Activated T-helper 1 cell treated with anti-CD3 and anti-CD28 coated beads, Interleukin-2, amount 50 U/mL, for 16 hours (primary cell): ENCODE measurements around the gene ANKFN1.

Experiments
- DNase-seq, 2 donors: peaks; one replicate each; pipeline ENCODE4 v3.0.0-alpha.2; 2020; ENCODE audit warnings: low read depth in 1 of 2, low spot score in 1 of 2

The ANKFN1 gene

DNA sequence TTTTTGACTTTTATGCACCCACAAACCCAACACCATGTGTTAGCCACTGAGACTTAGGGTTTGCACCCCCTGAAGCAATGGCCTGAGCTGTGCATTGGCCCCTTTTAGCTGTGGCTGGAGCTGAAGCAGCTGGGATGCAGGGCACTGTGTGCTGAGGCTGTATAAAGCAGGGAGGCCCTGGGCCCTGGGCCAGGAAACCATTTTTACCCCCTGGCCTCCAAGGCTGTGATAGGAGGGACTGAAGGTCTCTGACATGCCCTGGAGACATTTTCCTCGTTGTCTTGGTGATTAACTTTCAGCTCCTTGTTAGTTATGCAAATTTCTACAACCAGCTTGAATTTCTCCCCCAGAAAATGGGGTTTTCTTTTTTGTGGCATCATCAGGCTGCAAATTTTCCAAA lies 6.7 kb upstream of the ANKFN1 start:
- no peak for DNase-seq

DNA sequence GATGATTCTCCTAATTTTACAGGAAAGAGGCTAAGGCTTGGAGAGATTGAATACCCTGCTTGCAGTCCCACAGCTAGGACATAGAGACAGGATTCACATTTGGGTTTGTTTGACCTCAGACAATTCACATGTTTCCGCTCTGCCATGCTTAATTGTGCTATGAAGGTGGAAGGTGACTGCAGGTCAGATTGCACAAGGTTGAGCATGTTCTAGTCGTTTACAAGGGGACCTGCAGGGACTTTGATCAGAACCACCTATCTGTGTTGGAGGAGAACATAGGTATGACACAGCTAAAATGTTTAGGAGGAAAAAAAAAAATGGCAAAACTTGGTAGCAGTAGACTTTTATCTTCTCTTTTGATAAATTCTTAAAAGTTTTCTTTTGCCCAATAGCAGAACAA lies 4.9 kb upstream of the ANKFN1 start:
- no peak for DNase-seq

DNA sequence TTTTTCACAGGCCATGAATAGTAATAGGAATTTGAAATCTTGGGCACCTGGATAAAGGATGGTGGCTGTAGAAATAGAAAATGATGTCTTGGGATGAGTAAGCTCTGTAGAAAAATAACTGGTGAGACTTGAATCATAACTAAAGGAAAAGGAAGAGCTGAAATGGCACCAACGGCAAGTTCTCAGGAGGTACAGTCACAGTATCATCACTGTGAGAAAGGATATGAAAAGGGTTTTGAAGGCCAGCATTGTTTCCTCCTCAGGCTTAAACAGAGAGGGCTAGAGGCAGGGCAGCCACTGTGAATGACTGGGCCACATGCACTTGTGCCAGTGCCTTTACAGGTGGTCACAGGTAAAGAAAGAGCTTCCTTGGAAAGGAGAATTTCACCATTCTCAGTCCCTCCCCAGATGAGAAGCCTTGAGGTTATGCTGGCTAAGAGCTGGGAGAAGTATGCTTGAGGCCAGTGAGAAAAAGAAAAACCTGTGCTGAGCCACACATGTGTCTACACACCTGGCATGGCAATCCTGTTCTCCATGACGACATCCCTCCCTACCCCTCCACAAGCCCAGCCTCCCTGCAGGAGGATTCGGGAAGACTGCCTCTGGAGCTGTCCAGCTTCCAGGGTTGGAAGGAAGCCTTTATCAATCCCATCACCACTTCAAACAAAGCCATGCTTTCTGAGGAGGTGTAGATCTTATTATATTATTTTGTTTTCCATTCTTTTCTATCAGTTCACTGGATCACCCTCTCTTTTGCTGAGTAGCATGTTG lies 3.8 kb upstream of the ANKFN1 start:
- no peak for DNase-seq

DNA sequence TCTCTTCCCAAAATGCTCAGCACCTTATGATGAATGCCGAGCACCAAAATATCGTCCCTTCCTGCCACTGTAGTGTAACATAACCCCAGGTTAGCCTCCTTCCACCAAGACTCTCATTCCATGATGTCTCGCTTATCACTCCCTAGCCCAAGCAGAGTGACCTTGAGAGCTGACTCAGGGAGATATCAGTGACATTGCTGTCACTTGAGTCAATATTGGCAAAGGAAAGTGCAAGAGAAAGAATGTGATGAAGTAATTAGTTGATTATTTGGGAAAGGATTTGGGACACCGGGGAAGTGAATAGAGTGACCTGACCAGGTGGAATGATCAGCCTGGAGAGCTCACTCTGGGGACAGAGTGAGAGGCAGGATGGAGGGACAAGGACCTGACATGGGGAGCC lies 2.6 kb upstream of the ANKFN1 start:
- no peak for DNase-seq

DNA sequence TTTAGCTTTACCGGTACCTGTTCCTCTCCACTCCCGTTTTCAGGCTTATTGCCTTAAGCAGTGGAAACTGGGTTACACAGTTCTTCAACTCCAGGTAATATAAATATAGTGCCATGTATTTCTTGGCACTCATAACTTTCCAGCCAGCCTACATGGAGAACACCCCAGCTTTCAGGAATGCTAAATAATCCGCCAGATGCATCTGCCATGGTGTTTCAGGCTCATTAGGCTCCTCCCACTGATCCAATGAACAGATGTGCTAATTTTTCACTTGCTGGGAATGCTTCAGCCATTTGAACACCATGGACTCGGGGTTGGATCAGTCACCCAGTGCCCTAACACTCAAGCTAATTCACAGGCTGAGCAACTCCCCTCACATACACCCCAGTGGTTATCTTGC lies 4.6 kb downstream of the ANKFN1 start:
- no peak for DNase-seq

DNA sequence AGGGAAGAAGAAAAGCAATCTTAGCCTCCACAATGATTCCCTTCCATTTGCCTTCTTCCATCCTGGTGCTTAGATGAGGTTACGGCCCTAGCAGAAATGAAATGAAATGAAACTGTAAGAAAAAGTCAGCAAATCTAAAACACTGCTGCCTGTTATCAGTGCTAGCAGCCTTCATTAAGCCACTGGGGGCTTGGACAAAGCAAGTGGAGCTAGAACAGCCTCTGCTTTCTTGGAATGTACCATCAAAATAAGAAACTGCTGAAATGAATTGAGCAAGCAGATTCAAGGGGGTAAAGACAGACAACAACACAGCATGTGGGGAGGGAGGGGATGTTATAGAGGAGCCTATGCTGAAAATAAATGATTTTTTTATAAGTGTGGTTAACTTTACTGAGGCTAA lies 5.1 kb downstream of the ANKFN1 start:
- DNase-seq: no peak

DNA sequence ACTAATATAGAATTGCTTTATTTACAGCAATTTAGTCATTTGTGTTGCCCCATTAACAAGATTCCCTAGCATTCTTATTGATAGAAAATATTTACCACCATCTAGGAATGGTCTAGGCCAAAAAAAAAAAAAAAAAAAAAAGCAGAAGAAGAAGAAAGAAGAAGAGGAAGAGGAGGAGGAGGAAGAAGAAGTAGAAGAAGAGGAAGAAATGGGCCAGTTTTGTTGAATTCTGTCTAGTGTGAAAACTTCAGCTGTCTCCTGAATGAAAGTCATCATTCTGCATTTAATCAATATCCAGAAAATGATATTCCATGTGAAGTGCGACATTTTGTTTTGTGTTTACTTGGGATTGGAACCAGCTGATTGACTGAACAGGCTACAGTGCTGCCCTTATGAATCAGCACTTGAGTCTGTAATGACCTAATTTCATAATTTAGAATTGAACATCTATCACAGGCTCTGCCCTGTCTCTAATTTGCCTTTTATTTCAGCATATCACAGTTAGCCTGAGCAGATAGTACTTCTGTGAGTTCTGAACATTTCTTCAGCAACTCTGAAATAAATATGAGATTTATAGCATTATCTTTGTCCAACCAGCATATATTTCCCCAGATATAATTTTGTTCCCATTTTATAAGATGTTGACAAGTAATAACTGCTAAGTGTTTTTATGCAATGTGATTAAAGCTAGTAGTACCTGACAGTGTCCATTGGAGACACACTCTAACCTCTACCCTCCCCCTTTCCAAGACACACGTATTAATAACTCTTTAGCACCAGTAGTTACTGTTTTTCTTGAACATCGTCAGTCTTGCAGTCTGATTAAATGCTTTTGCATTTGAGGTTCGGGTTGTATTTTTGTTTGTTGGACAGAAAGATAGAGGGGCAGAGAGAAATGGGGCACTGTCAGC lies 5.9 kb downstream of the ANKFN1 start:
- DNase-seq: no peak

DNA sequence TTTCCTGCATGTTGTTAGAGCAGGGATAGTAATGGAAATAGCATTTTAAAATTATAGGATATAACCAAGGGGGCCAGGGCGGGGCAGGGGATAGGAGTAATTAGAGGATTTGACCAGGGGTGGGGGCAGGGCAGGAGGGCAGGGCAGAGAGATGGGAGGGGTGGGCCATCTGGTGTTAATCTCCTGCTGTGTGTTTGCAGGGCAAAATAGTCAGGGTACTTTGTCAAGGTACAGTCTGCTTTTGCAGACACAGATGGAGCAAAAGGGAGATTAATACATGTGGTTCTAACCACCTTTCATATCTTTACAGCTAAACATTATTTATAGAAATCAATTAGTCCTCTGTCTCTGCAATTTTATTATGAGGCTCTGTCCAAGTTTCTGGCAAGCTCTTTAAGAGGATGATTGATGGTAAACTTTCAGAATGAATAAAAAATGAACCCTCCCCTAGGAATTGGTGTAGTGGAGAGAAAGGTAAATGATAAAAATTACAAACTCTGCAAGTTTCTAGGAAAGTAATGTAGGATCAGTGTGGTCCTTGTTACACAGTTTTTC lies 6.6 kb downstream of the ANKFN1 start:
- no peak for DNase-seq

DNA sequence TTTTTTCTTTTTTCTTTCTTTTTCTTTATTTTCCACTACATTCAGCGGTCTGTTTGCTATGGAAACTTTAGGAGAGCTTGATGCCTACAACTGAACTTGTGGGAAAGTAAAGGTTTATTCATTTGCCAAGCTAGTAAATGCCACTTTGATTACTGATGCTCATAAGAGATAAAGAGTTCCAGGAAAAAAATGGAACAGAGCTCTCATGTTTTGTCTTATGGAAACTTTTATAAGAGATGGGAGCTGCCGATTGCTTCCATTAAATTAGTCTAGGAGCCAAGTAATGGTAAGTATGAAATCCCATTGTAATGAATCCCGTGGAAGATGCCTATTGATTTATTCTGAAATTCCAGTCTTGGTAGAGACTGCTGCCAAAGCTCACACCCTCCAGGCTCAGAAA lies 7.1 kb downstream of the ANKFN1 start:
- DNase-seq: no peak

DNA sequence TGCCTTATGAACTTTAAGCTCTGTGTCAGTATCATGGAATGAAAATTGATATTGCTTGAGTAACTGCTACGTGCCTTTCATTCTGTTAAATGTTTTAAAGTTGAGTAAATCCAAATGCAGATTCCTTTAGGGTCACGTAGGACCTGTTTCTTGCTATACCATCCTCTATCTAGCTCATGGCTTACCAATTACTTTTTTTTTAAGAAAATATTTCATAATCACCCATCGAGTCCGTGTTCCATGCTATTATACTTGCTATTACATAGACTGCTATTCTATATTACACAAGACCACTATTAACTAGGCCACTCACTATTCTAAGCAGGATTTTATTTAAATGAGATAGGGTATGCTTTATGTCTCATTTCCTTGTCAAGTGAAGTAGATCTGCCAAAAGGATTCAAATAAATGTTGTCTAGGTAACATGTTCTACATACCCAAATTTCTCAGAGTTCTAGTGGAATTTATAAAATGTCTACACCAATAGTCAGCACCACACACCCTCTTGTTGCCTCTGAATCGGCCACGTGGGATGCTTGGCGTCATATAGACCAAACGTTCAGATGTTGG lies 11.9 kb downstream of the ANKFN1 start:
- no peak for DNase-seq

DNA sequence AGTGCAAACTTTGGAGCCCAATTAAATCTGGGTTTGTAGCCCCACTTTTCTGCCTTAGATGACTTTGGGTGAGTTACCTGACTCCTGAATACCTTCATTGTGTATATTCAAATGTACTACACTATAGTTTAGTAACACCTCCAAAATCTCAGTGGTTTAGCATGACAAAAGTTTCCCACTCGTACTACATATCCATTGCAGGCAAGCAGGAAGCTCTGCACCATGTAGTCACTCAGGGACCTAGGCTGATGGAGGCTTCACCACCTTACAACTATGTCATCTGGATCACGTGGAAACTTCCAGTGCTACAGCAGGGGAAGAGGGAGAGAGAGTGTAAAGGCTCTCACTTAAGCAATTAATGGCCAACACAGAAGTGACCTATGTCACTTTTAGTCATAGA lies 14.2 kb downstream of the ANKFN1 start:
- DNase-seq: no peak

DNA sequence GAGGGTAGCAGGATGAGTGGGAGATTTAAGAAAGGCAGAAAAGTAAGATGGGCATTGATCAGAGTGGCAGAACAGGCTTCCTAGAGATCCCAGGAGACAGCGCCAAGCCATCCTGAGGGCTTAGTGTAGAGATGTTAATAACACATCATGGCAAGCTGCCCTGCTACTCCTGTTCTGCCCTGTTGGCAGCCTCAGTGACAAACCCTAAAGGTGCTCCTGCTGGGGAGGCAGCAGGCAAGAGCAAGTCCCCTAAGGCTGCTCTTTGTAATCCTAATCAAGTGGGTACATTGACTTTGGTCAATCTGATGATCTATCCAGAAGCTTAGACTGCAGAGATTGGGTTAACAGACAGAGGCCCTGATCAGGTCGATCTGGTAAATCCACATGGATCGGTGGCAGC lies 16.3 kb downstream of the ANKFN1 start:
- DNase-seq: no peak

DNA sequence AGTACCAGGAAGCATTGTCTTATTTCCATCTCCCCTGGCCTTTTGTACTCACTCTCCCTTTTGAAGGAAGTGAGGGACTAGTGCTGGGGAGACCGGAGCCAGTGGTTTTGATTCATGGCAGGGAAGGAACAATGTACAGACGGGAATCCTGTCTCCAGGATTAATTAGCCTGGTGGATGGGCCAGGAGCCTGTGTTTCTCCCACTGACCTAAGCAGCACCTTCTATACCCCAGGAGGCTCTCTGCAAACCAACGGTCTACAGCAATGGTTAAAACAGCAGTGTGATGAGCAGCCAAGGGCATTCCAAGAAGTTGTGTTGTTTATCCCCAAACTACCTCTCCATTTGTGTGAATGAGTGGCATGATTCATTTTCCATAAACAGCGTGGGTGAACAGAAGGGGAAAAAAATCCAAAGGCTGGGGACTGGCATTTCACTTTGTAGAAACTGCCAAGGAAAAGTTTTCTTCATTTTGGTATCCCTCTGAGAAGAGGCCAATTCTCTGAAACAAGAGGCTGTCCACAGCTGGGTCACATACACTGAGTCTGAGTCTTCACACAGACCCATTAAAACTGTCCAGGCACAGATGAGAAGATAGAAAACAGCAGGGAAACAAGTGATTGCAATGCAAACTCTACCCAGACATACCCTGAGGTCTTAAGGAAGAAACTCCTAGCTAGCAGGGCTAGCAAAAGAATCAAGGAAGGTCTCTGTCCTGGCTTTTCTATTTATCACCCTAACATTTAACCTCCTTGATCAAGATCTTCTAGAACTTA lies 18.1 kb downstream of the ANKFN1 start:
- no peak for DNase-seq

DNA sequence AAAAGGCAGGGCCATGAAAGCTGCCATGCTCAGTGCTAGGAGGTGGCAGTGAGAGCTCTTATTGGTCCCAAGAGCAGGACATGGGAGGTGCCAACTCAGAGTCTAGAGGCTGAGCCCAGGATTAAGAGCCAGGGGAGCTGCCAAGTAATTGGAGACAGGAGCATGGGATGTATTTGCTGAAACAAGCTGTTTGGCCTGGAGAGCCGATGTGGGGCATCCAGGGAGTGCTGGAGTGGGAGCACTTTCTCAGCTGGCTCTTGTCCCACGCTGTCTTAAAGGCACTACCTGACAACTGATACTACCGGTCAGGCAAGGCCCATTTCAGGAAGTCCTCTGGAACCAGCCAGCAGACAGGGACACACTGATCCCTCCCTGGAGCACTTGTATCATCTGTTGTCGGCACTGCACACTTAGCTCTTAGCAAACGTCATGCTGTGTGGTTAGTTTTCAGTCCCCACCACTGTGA lies 19.3 kb downstream of the ANKFN1 start:
- no peak for DNase-seq

DNA sequence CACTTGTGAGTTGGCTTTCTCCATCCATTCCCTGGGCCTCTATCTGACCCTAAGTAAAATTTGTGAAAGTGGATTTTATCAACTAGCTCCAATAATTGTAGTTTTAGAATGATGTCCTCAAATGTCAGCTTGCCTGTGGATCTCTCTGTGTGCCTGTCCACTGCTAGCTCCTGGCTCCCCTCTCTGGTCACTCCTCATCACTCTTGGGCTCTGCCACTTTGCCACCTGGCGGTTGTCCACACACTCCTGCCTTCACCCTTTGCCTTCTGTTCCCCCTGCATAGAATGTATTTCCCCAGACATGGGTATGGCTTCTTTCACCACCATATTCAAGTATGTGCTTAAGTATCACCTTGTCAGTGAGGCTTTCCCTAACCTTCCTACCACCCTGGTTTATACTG lies 19.8 kb downstream of the ANKFN1 start:
- no peak for DNase-seq

DNA sequence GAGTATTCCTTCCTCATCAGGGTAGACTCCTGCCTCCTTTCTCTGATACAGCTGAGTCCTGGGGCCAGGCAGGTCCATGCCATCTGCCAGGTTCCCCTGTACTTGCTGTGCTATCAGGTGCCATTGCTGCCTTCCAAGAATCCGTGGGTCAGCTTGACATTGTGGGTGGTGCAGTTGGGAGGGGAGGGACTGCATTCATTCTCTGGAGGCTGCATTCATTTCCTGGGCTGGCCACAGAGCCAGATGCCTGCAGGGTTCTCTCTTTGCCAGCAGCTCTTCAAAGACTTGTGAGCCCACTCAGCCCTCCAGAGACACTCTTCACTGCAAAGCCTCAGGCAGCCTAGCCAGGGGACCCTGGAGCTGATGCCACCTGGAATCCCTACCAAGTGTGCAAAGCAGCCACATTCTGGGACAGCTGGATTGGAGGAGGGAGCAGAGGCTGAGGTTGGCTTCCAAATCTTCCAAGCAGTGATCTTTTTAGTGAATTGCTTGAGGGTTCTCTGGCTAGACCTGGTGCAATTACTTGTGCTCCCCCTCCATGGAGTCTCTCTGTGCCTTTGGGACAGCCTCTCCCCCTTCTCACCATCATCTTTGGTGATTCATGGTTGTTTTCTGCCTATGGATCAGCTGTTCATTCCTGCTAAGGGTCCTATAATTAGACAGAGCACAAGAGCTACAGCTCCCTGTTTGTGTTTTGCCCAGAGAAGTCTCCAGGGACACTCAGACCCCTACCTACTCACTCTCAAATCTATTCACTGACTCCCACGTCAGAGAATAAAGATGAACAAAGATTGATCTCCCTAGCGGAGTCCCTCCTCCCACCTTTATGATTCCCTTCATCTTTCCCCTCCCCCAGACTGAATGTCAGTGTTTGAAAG lies 20.9 kb downstream of the ANKFN1 start:
- DNase-seq: no peak

DNA sequence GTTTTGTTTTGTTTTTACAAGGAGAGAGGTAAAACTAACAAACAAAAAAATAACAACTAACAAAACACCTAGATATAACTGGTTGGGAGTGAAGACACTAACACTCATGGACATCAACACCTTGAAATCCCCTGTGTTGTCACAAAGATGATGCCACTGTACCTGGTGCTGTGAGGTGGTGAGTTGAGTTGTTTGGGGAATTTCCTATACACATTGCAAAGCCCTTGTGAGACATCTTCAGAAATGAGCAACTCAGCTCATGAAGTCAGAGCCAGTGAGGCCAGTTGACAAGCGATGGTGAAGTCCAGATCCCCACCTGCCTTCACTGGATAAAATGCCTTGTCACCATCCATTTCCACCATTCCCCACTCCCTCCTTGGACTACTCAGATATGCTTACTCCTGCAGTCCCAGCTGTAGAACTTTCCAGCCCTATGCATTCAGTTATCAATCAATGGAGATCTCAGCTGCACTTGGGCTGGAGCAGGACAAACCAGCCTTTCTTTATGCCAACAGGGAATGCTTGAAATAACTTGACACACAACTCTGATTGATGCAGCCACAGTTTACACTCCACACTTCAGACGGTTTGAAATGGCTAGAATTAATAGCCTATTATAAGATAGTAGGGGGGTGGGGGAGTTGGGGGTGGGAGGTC lies 22.2 kb downstream of the ANKFN1 start:
- DNase-seq: no peak

DNA sequence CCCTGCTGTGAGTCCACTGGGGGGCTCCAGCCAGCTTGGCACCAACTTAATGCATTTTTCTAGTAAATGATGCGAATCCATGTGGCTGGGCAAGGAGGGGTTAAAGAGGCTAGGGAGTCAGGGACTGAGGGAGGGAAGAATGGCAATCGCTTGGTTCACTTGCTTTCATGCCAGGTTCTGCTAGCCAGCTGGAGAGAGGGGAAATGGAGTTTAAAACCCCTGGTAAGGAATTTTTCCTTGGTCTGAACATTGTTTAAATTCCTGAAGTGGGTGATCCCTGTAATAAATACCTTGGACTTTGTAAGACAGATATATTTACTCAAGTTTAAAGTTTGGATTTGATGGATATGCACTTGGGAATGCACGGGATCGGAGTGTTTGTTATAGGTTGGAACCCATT lies 22.8 kb downstream of the ANKFN1 start:
- no peak for DNase-seq

DNA sequence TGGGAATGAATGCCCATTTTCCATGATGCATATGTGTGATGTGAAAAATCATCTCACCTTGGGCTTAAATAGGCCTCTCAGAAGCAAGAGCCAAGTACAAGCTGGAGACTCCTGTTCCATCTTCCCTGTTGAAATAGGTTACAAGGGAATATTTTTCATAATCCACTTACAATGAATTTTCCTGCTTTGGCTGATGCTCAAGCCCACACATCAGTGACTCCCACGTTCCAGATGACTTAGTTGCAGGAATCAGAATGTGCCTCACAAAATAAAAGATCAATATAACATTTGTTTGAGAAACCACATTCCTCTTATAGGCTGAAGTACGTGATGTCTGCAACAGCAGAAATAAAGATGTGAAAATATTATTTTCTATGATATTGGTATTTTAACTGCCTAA lies 24.1 kb downstream of the ANKFN1 start:
- no peak for DNase-seq

DNA sequence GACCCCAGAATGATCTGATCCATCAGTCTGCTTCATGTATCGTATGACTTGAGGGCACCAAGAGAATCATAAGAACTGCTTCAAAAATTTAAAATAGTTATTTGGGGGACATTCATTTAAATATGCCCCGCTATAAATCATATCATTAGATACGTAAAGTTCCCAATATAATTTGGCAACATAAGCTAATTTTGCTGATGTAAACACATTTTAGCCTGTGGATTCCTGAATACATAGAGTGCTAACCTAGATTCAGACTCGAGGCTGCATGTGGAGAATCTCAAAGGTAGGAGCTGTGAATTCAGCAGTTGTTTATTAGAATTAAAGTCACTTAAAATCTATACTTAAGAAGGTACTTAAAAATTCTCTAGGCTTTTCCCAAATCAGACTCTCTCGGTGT lies 24.9 kb downstream of the ANKFN1 start:
- no peak for DNase-seq
